GM23338 (cell line): ENCODE results near the gene WNT10A. TPM values are rescaled to one million over a fixed set of nuclear protein-coding genes. Genes with fewer than 3 reads are reported as not detected.

Experiments
- ATAC-seq: fragments of 200-7000 bp; cut with Tn5 transposase; 3 replicates; pipeline ENCODE4 v1.9.1; 2020
- DNase-seq: peaks from one replicate; pipeline ENCODE4 v3.0.0-alpha.2; 2015; ENCODE audit warnings: low spot score
- H2AFZ ChIP-seq: fragments of 200-600 bp; sonication (generic); 2 replicates; pipeline ENCODE4 v1.8.0; 2016; ENCODE audit warnings: antibody characterized with exemption, mild to moderate bottlenecking, moderate library complexity
- H3F3A ChIP-seq: fragments of 200-600 bp; sonication (generic); replicated peaks from 2 replicates; pipeline ENCODE4 v1.8.0; 2017; ENCODE audit warnings: antibody characterized with exemption, mixed run types, low read depth
- H3K27ac ChIP-seq: fragments of 200-600 bp; sonication (generic); 2 replicates; pipeline ENCODE4 v1.6.1; 2016; ENCODE audit warnings: low read depth
- H3K27me3 ChIP-seq: fragments of 200-600 bp; sonication (generic); 2 replicates; pipeline ENCODE4 v1.8.0; 2016; ENCODE audit warnings: mild to moderate bottlenecking, mixed run types, moderate library complexity; ENCODE audit not compliant: insufficient read depth
- H3K36me3 ChIP-seq: fragments of 200-600 bp; sonication (generic); 2 replicates; pipeline ENCODE4 v1.8.0; 2016; ENCODE audit warnings: mild to moderate bottlenecking; ENCODE audit not compliant: insufficient read depth
- H3K4me1 ChIP-seq: fragments of 200-600 bp; sonication (generic); 2 replicates; pipeline ENCODE4 v1.8.0; 2016; ENCODE audit warnings: mild to moderate bottlenecking, moderate library complexity; ENCODE audit not compliant: insufficient read depth
- H3K4me2 ChIP-seq: fragments of 200-600 bp; sonication (generic); 2 replicates; pipeline ENCODE4 v1.7.1; 2017; ENCODE audit warnings: mixed run types
- H3K4me3 ChIP-seq: fragments of 200-600 bp; sonication (generic); 2 replicates; pipeline ENCODE4 v1.6.1; 2016; ENCODE audit warnings: mixed run types
- H3K79me2 ChIP-seq: fragments of 200-600 bp; sonication (generic); replicated peaks from 2 replicates; pipeline ENCODE4 v1.8.0; 2017; ENCODE audit warnings: mild to moderate bottlenecking; ENCODE audit not compliant: insufficient read depth
- H3K9me2 ChIP-seq: fragments of 200-600 bp; sonication (generic); 2 replicates; pipeline ENCODE4 v1.8.0; 2017; ENCODE audit not compliant: insufficient read depth
- H4K20me1 ChIP-seq: fragments of 200-600 bp; sonication (generic); replicated peaks from 2 replicates; pipeline ENCODE4 v1.8.0; 2017; ENCODE audit warnings: mild to moderate bottlenecking; ENCODE audit not compliant: insufficient read depth
- H3K27ac Mint-ChIP-seq: 2 replicates; pipeline ENCODE4 v1.8.0; 2020; ENCODE audit warnings: inconsistent platforms, mild to moderate bottlenecking, moderate library complexity, mixed read lengths
- H3K27me3 Mint-ChIP-seq: 3 replicates; pipeline ENCODE4 v1.8.0; 2022; ENCODE audit warnings: low read depth, mild to moderate bottlenecking, moderate library complexity, mixed read lengths, inconsistent platforms; ENCODE audit not compliant: insufficient read depth, poor library complexity
- H3K36me3 Mint-ChIP-seq: 3 replicates; pipeline ENCODE4 v1.8.0; 2021; ENCODE audit warnings: low read depth, mild to moderate bottlenecking, inconsistent platforms, moderate library complexity, mixed read lengths
- H3K4me1 Mint-ChIP-seq: 3 replicates; pipeline ENCODE4 v1.8.0; 2020; ENCODE audit warnings: mild to moderate bottlenecking, inconsistent platforms, mixed read lengths
- H3K4me3 Mint-ChIP-seq: 3 replicates; pipeline ENCODE4 v1.8.0; 2021; ENCODE audit warnings: moderate library complexity, mild to moderate bottlenecking, inconsistent platforms, mixed read lengths
- H3K9me3 Mint-ChIP-seq: 3 replicates; pipeline ENCODE4 v1.8.0; 2020; ENCODE audit warnings: moderate library complexity, mild to moderate bottlenecking, inconsistent platforms, mixed read lengths
- CTCF ChIP-seq, 2 experiments: fragments of 200-600 bp in 1 of 2; sonication (generic) in 1 of 2; conservative IDR thresholded peaks; 2 replicates each; pipeline versions ENCODE4 v1.5.1 to v1.6.1; 2016 to 2017; ENCODE audit warnings: antibody characterized with exemption in 2 of 2, low read depth in 2 of 2, mild to moderate bottlenecking in 2 of 2, moderate library complexity in 1 of 2
- ETS1 ChIP-seq: IDR thresholded peaks from 2 replicates; pipeline ENCODE4 v1.6.1; 2016; ENCODE audit warnings: antibody characterized with exemption
- EZH2 ChIP-seq: fragments of 200-600 bp; sonication (generic); IDR thresholded peaks from one replicate; pipeline ENCODE4 v1.8.0; 2017; ENCODE audit warnings: antibody characterized with exemption, mild to moderate bottlenecking, low read depth; ENCODE audit not compliant: unreplicated experiment
- REST ChIP-seq: IDR thresholded peaks from one replicate; pipeline ENCODE4 v1.6.1; 2018; ENCODE audit warnings: antibody characterized with exemption; ENCODE audit not compliant: unreplicated experiment
- STAT1 ChIP-seq: IDR thresholded peaks from one replicate; pipeline ENCODE4 v1.6.1; 2016; ENCODE audit warnings: antibody characterized with exemption; ENCODE audit not compliant: unreplicated experiment
- ZNF114 ChIP-seq: fragments of 250-450 bp; sonication (Bioruptor Pico); IDR thresholded peaks from 2 replicates; pipeline ENCODE4 v1.5.0; 2020; ENCODE audit warnings: mild to moderate bottlenecking, moderate library complexity
- ZNF331 ChIP-seq: fragments of 250-450 bp; sonication (Bioruptor Pico); IDR thresholded peaks from 2 replicates; pipeline ENCODE4 v1.5.0; 2020; ENCODE audit warnings: low read depth, mild to moderate bottlenecking, moderate library complexity
- ZNF462 ChIP-seq: fragments of 250-450 bp; sonication (Bioruptor Pico); IDR thresholded peaks from 2 replicates; pipeline ENCODE4 v1.5.0; 2020; ENCODE audit warnings: mild to moderate bottlenecking, moderate library complexity
- polyA plus RNA-seq: library from polyadenylated mRNA; unstranded; fragments of >200 nt; fragmentation: Nextera tagmentation; extraction: Ambion mirVana; gene quantifications from 2 replicates; pipeline ENCODE4 v1.2.1, GENCODE V29; 2016
- total RNA-seq: library from RNA; depleted of rRNA; stranded (reverse); fragments of >200 nt; shearing (Covaris generic); gene quantifications from 2 replicates; pipeline ENCODE4 v1.2.3, GENCODE V29; 2014

WNT10A gene
- total and polyA plus RNA-seq, 2 experiments from 2014 or later: not detected

GRCh38 chr2:218894151-218894879 lies 13.7 kb downstream of the WNT10A start:
- no peaks in the 10 kb centered on the region for H3K9me2 ChIP-seq
- H3K4me2 ChIP-seq: no peak overlapping the region
- peaks cover 3% of the 10 kb centered on the region; the same call in 1 of the 3 replicates for H3K36me3 Mint-ChIP-seq
- peak overlapping the region; percentile 60; the same call in 1 of the 3 replicates for H3K4me3 Mint-ChIP-seq
- no peak overlapping the region for H3K4me3 ChIP-seq
- no peaks in the 10 kb centered on the region; the same call in 1 of the 3 replicates for H3K9me3 Mint-ChIP-seq
- H4K20me1 ChIP-seq: peaks cover 15% of the 10 kb centered on the region
- H3K27ac ChIP-seq: no peak overlapping the region
- TF ChIP-seq ZNF114 (CRISPR knock-in tag) (no peak), STAT1 (no peak), EZH2 (peak; percentile 19), CTCF (conservative IDR thresholded peaks at IDR 0.05; ENCODE audit: low read depth in 2 of 2) (no peak), ETS1 (no peak)
- peaks cover 100% of the 10 kb centered on the region for H3K27me3 ChIP-seq
- H3K36me3 ChIP-seq: no peaks in the 10 kb centered on the region
- no peak for DNase-seq
- no peaks in the 10 kb centered on the region for H3K79me2 ChIP-seq
- no peak overlapping the region for H3K27ac Mint-ChIP-seq
- peaks cover 99% of the 10 kb centered on the region for H3K27me3 Mint-ChIP-seq
- H2AFZ ChIP-seq: no peak overlapping the region
- peaks cover 27% of the 10 kb centered on the region for H3K4me1 ChIP-seq
- ATAC-seq: no peak
- no peaks in the 10 kb centered on the region for H3F3A ChIP-seq
- H3K4me1 Mint-ChIP-seq: peaks cover 37% of the 10 kb centered on the region

GRCh38 chr2:218894880-218895157 lies 14.2 kb downstream of the WNT10A start:
- H3K9me3 Mint-ChIP-seq: no peaks in the 10 kb centered on the region; the same call in 1 of the 3 replicates
- Histone ChIP-seq H4K20me1 (peaks cover 15% of the 10 kb centered on the region), H3F3A (no peaks in the 10 kb centered on the region), H3K36me3 (no peaks in the 10 kb centered on the region), H2AFZ (no peak overlapping the region), H3K4me3 (0 out of 2 replicates have a peak overlapping the region, but pooled peaks have one; percentile 28), H3K27me3 (peaks cover 100% of the 10 kb centered on the region), H3K79me2 (no peaks in the 10 kb centered on the region), H3K9me2 (no peaks in the 10 kb centered on the region), H3K4me1 (peaks cover 27% of the 10 kb centered on the region), H3K4me2 (0 out of 2 replicates have a peak overlapping the region, but pooled peaks have one; percentile 57), H3K27ac (no peak overlapping the region)
- H3K4me1 Mint-ChIP-seq: peaks cover 37% of the 10 kb centered on the region
- H3K27me3 Mint-ChIP-seq: peaks cover 99% of the 10 kb centered on the region
- DNase-seq (no peak), ATAC-seq (no peak)
- peaks cover 3% of the 10 kb centered on the region; the same call in 1 of the 3 replicates for H3K36me3 Mint-ChIP-seq
- no peak overlapping the region; the same call in 2 of the 3 replicates for H3K4me3 Mint-ChIP-seq
- H3K27ac Mint-ChIP-seq: no peak overlapping the region
- TF ChIP-seq REST (no peak), ZNF114 (CRISPR knock-in tag) (no peak), ZNF331 (no peak), ZNF462 (CRISPR knock-in tag) (no peak)
